Muscle layer of duodenum (tissue), 2 donors: ENCODE results near the gene SERF2.
"Not testable (repeated sequence)": the region's sequence is repeated elsewhere in the genome, so short reads cannot be mapped to it uniquely, and the experiment has no call there.

Source experiments
- H3K27ac ChIP-seq: one replicate; pipeline ENCODE4 v1.7.0; 2013; ENCODE audit warnings: mild to moderate bottlenecking, low read length
- H3K27me3 ChIP-seq: one replicate; pipeline ENCODE4 v1.7.0; 2013; ENCODE audit warnings: low read depth, mild to moderate bottlenecking, control low read depth, low read length
- H3K36me3 ChIP-seq, 2 donors: one replicate each; pipeline ENCODE4 v1.7.0; 2013; ENCODE audit warnings: low read length in 2 of 2, control low read depth in 1 of 2, mild to moderate bottlenecking in 1 of 2; ENCODE audit not compliant: insufficient read depth in 2 of 2, control insufficient read depth in 1 of 2
- H3K4me1 ChIP-seq, 2 donors: one replicate each; pipeline ENCODE4 v1.7.0; 2013; ENCODE audit warnings: low read length in 2 of 2, mild to moderate bottlenecking in 2 of 2, control low read depth in 1 of 2, moderate library complexity in 1 of 2; ENCODE audit not compliant: insufficient read depth in 2 of 2, control insufficient read depth in 1 of 2
- H3K4me3 ChIP-seq, 2 donors: one replicate each; pipeline ENCODE4 v1.7.0; 2013; ENCODE audit warnings: low read length in 2 of 2, low read depth in 1 of 2, mild to moderate bottlenecking in 1 of 2
- H3K9me3 ChIP-seq, 2 donors: one replicate each; pipeline ENCODE4 v1.7.0; 2013; ENCODE audit warnings: low read length in 2 of 2, control low read depth in 1 of 2, mild to moderate bottlenecking in 1 of 2; ENCODE audit not compliant: control insufficient read depth in 1 of 2
- donor health status: healthy.

SERF2 gene

DNA sequence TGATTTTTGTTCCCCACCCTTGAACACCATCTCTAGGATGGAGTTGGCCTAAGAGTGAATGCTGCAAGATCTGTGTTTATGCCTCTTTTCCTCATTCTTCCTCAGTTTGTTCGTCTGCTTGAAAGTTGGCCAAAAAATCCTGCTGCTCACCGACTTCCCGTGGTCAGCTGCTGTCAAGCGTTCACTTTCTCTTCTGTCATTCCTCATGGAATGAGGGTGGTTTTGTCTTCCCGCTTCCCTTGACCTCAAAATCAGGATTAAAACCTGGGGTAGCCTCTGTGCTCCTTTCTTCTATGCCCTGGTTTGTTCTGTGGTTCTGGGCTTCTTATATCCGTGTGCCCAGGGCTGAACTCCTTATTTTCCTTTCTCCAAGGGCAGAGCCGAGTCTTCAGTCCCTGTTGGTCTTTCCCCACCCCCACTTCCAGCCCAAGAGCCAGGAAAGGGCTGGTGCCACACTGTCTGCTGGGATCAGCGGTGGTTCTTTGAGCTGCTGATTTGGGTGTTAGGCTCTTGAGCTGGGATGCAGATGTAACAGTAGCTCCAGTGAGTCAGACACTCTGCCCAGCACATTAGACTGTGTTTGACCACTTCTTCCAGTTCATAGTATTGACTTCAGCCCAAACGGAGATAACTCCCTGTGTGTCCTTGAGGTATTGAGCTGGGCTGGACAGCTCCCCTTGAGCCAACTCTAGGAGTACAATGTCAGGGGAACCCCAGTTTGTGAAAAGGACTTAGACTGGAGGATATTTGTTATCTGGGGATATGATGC, 2.3 kb downstream of the SERF2 start:
- peaks cover 19 to 35% of the 10 kb centered on the region in 2 donors for H3K4me1 ChIP-seq
- H3K27ac ChIP-seq = peak overlapping the region; percentile 99
- peaks cover 47 to 49% of the 10 kb centered on the region in 2 donors for H3K36me3 ChIP-seq
- H3K4me3 ChIP-seq = no peak overlapping the region
- H3K27me3 ChIP-seq = no peaks in the 10 kb centered on the region
- H3K9me3 ChIP-seq = no peaks in the 10 kb centered on the region

- Histone ChIP-seq H3K4me3 (no peak overlapping the region), H3K27me3 (no peaks in the 10 kb centered on the region), H3K36me3 (peaks cover 50 to 52% of the 10 kb centered on the region in 2 donors), H3K9me3 (no peaks in the 10 kb centered on the region), H3K27ac (no peak overlapping the region), H3K4me1 (peaks cover 25 to 41% of the 10 kb centered on the region in 2 donors)
Measured at GRCh38 chr15:43795197-43795596, 3.1 kb downstream of the SERF2 start.

DNA sequence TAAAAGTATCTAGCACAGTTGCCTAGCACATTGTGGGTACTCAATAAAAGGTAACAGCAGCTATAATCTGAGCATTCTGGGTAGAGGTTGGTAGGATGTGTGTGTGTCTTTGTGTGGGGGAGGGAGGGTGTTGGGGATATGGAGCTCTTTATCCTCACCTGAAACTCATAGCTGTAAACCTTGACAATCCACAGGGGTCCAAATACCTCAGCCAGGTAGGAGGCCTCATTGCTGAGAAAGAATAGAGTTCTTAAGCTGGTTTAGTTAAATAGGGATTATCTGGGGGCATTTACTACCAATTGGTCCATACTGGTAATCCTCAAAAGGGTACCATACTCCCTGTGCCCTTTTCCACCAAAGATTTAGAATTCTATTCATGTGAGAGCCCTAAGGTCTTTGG, 3.9 kb downstream of the SERF2 start:
- peaks cover 50 to 52% of the 10 kb centered on the region in 2 donors for H3K36me3 ChIP-seq
- no peaks in the 10 kb centered on the region for H3K9me3 ChIP-seq
- no peak overlapping the region for H3K4me3 ChIP-seq
- peaks cover 25 to 43% of the 10 kb centered on the region in 2 donors for H3K4me1 ChIP-seq
- H3K27me3 ChIP-seq = no peaks in the 10 kb centered on the region
- H3K27ac ChIP-seq = no peak overlapping the region

GRCh38 chr15:43796566-43796965, 4.4 kb downstream of the SERF2 start:
- H3K9me3 ChIP-seq = no peaks in the 10 kb centered on the region
- H3K4me3 ChIP-seq = no peak overlapping the region
- peaks cover 31 to 49% of the 10 kb centered on the region in 2 donors for H3K4me1 ChIP-seq
- no peaks in the 10 kb centered on the region for H3K27me3 ChIP-seq
- H3K36me3 ChIP-seq = peaks cover 50 to 52% of the 10 kb centered on the region in 2 donors
- H3K27ac ChIP-seq = no peak overlapping the region

- no peaks in the 10 kb centered on the region for H3K27me3 ChIP-seq
- H3K36me3 ChIP-seq = peaks cover 42 to 57% of the 10 kb centered on the region in 2 donors
- H3K4me1 ChIP-seq = peaks cover 22 to 37% of the 10 kb centered on the region in 2 donors
- H3K9me3 ChIP-seq = no peaks in the 10 kb centered on the region
- peak overlapping the region; percentile 96 to 98 for H3K4me3 ChIP-seq
- H3K27ac ChIP-seq = peak overlapping the region; percentile 98
Measured at GRCh38 chr15:43799209-43799944, 7.3 kb downstream of the SERF2 start.

- peak within 1 kb of the TSS; percentile 96 to 98 for H3K4me3 ChIP-seq
- H3K27me3 ChIP-seq = no peaks in the 10 kb centered on the region
- H3K27ac ChIP-seq = peak within 1 kb of the TSS; percentile 98
- H3K4me1 ChIP-seq = peaks cover 22 to 32% of the 10 kb centered on the region in 2 donors
- no peaks in the 10 kb centered on the region for H3K9me3 ChIP-seq
- H3K36me3 ChIP-seq = peaks cover 42 to 57% of the 10 kb centered on the region in 2 donors
Measured at GRCh38 chr15:43799945-43800285, 7.8 kb downstream of the SERF2 start, which contains the start of gene SERINC4. Gene SERINC4 (minus strand): TSS chr15:43800220. CDS start chr15:43799986, 234 bp downstream.

- H3K4me1 ChIP-seq = peaks cover 22 to 26% of the 10 kb centered on the region in 2 donors
- H3K27ac ChIP-seq = peak within 1 kb of the TSS; percentile 98
- H3K27me3 ChIP-seq = no peaks in the 10 kb centered on the region
- H3K9me3 ChIP-seq = no peaks in the 10 kb centered on the region
- H3K4me3 ChIP-seq = peak within 1 kb of the TSS; percentile 96 to 98
- H3K36me3 ChIP-seq = peaks cover 42 to 57% of the 10 kb centered on the region in 2 donors
Measured at GRCh38 chr15:43800286-43801141, 8.4 kb downstream of the SERF2 start, which contains the start of gene HYPK. Gene HYPK (plus strand): TSS chr15:43800599. CDS start chr15:43800623, 24 bp downstream.

DNA sequence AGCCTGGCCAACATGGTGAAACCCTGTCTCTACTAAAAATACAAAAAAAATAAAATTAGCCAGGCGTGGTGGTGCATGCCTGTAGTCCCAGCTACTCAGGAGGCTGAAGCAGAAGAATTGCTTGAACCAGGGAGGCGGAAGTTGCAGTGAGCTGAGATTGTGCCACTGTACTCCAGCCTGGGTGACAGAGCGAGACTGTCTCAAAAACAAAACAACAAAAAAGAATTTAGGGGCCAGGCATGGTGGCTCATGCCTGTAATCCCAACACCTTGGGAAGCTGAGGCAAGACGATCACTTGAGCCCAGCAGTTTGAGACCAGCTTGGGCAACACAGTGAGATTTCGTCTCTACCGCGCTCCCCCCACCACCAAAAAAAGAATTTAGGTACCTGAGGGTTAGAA, 10.6 kb downstream of the SERF2 start:
- not testable (repeated sequence) for H3K27me3 ChIP-seq, H3K27ac ChIP-seq, H3K9me3 ChIP-seq, H3K4me3 ChIP-seq
- Histone ChIP-seq H3K36me3 (peaks cover 36 to 58% of the 10 kb centered on the region in 2 donors), H3K4me1 (peaks cover 15 to 20% of the 10 kb centered on the region in 2 donors)

DNA sequence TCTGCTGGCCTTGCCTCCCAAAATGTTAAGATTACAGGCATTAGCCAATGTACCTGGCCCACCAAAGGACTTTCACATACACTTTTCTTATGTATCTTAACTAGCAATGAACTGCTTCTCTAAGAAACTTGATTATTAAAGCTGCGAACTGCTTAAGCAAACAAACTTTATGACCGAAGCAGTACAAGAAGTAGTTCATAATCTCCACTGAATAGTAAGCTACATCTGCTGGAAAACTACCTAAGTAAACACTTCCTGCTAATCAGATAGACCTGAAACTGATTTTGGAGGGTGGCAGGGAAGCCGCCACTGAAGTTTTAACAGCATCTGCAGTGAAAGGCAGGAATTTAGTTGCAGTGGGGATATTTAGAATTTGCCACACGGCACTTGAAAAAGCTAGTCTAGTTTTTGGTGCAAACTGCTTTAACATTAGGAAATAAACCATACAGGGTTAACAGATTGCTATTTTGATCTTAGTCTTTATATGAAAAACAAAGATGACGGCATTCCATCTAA, 16.4 kb downstream of the SERF2 start:
- Histone ChIP-seq H3K36me3 (peaks cover 61 to 93% of the 10 kb centered on the region in 2 donors), H3K4me1 (no peaks in the 10 kb centered on the region), H3K27me3 (no peaks in the 10 kb centered on the region), H3K4me3 (no peak overlapping the region), H3K9me3 (no peaks in the 10 kb centered on the region), H3K27ac (no peak overlapping the region)

- Histone ChIP-seq H3K27ac (no peak overlapping the region), H3K4me1 (no peaks in the 10 kb centered on the region), H3K4me3 (no peak overlapping the region), H3K36me3 (peaks cover 66 to 94% of the 10 kb centered on the region in 2 donors), H3K9me3 (no peaks in the 10 kb centered on the region), H3K27me3 (no peaks in the 10 kb centered on the region)
Measured at GRCh38 chr15:43808960-43809678, 17.0 kb downstream of the SERF2 start.
